Skeletal muscle cell (primary cell): Measurements from ENCODE around the gene DUSP10.

Experiments used
- DNase-seq: peaks from one replicate; pipeline ENCODE4 v3.0.0-alpha.2; 2010; ENCODE audit warnings: low read depth
- H3K4me3 ChIP-seq: 2 replicates; pipeline ENCODE4 v1.5.1; 2011; ENCODE audit warnings: low read depth, mild to moderate bottlenecking, control low read depth, low read length, moderate library complexity

The DUSP10 gene

DNA sequence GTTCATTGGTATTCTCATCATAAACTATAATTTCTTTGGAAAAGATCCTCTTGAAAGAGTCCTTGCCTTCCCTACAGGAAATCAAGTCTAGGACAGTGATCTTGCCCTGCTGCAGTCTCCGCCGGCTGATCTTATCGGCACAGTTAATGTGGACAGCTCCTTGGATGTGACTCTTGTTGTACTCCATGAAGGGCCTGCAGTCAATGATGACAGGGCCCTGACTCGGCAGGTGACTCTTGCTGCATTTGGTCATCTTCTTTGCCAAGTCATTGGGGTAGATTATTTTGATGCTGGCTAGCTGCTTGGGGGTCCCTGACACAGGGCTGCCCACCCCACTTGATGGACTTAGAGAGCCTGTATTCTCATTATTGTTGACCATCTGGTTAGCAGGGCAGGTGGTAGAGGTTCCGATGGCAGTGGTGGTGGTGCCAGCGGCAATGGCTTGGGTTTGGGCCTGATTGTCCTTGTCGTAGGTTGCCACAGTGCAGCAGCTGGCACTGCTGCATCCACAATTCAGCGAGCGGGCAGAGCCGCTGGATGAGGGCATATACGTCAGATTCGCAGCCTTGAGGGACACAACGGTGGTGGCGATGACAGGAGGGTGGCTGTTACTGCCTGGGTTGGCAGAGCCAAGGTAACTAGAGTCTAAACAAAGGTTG lies 2.7 kb downstream of the DUSP10 start:
- DNase-seq, result no peak
- H3K4me3 ChIP-seq, result peak overlapping the region; percentile 92

DNA sequence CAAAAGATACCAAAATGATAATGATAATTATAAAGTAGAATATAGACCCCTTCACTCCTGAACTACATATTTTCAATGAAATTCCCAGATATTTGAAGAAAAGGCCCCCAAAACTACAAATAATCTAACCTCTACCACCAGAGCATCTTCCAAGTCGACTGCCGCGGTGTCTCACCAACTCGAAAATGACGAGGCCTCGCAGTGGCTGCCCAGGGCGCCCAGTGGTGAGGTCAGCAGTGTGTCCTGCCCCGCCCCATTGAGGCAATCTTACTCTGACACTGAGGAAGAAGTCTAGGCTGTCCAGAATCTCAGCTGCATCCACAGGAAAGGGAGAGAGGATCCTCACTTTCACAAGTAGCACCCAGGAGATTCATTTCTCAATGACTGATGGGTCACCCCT lies 5.2 kb downstream of the DUSP10 start:
- no peak for DNase-seq
- H3K4me3 ChIP-seq, result no peak overlapping the region

DNA sequence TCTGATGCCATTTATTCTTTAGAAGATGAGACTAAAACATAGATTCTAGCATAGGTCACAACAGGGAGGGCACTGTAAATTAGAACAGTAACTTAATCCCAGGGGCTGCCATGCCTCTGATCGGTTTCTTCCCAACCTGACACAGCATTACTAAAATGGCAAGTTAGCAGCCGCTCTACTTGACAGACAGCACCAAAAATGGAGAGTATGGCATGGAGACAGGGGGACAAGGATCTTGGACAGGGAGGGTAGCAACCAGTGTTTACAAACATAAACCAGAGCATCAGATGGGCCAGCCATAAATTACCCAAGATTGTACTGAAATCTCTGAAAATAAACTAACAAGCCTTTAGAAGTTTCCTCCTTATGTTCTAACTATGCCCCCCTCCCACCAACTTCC lies 5.9 kb downstream of the DUSP10 start:
- DNase-seq, result no peak
- no peak overlapping the region for H3K4me3 ChIP-seq

DNA sequence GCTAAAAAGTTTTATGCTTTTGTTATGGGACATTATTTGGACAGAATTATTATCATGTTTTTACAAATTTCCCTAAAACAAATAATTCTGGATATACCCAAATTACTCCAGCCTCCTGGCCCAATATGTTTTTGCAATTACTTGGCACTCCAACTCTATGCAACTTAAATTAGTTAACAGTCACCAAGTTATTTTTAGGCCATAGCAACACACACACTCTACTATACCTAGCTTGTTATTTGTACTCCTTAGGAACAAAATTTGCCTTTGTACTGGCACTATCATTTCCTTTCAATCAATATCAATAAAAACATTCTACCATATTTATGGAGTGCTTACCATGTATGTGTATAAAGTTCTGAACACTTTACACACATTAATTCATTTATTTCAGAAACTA lies 7.7 kb downstream of the DUSP10 start:
- H3K4me3 ChIP-seq, result no peak overlapping the region
- no peak for DNase-seq

DNA sequence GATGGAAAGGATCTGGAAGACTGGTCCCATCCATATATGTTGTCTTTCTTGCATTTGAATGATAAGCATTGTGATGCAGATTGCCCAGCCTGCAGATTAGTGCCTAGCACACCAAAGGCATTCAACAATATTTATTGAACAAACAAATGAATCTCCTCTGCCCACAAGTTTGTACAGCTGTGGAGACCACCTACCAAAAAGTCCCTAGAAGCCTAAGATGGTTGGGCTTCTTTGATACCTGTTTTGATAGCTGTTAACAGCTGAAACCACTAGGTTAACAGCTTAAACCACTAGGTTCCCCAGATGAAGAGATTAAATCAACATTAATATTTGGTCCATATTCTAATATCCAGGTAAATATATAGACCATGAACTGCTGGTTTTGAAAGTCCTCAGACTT lies 9.8 kb downstream of the DUSP10 start:
- H3K4me3 ChIP-seq, result no peak overlapping the region
- no peak for DNase-seq

DNA sequence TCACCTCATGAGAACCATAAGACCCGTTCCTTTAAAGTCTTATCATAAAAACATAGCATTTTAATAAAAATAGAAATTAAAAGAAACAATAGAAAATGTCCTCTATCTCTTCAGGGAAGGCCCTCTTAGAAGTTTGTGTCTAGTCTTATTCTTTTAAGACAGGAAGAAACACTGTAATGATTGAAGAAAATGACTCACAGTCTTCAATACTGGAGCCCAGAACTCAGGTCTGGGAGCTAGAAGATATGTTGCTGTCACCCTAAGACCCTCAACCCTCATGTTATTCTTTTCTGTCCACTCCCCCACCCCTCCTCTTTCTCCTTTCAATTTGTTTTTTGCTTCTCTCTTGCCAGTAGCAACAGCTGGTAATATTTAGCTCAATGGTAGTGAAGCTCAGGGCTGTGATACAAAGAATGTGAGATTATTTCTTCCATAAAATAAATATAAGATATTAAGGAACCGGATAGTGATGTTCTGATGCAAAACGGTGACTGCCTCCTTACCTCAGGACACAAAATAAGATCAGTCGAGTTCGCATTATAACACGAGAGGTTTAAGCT lies 12.0 kb downstream of the DUSP10 start:
- no peak for DNase-seq
- H3K4me3 ChIP-seq, result no peak overlapping the region

DNA sequence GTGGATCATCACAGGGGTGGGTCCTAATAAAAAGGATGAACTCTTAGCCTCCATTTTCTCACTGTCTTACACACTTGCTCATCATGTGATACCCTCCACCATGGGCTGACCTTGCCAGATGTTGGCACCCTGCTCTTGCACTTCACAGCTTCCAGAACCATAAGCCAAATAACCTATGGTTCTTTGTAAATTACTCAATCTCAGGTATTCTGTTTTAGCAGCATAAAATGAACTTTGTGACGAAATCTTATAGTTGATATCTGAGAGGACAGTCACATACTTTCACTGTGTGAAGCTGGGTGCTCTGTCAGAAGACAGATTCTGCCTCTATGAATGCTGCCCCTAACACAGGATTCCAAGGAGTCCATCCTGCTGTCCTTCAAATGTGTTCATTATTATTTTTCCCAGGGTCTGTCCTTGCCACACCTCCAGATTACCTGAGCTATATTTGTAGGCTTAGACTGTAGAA lies 13.8 kb downstream of the DUSP10 start:
- DNase-seq, result no peak
- no peak overlapping the region for H3K4me3 ChIP-seq

DNA sequence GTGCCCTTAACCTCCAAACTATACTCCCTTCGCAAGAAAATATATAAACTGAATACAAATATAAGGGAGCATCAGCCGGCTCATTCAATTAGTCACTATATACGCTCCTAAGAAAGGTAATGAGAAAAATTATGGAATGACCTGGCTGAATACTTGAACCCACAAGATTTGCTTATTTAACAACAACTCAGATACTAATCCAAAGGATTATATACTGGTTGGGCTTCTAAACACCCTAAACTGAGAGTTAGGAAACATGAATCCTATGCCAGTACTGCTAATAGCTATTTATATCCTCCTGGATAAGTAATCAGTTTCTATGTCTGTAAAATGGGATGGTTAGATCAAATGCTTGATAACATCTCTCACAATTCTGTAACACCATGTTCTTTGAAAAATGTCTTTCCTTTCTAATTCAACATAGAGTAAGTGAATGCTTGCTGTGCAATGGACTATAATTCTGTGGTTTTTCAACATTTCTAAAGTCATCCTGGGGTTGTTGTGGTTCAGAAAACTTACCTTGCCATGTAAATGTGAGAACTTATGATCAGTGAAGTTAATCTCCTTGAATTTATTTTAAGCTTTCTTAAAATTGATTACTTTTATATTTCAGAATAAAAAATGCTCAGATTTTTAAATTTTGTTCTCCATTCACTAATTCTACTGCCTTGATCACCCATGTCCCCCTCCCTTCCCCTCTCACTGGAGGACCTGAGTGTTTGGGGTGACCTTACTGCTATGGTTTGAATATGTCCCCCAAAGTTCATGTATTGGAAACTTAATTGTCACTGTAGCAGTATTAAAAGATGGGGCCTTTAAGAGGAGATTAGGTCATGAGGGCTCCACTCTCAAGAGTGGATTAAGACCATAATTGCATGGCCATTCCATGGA lies 14.5 kb downstream of the DUSP10 start:
- no peak overlapping the region for H3K4me3 ChIP-seq
- DNase-seq, result no peak

DNA sequence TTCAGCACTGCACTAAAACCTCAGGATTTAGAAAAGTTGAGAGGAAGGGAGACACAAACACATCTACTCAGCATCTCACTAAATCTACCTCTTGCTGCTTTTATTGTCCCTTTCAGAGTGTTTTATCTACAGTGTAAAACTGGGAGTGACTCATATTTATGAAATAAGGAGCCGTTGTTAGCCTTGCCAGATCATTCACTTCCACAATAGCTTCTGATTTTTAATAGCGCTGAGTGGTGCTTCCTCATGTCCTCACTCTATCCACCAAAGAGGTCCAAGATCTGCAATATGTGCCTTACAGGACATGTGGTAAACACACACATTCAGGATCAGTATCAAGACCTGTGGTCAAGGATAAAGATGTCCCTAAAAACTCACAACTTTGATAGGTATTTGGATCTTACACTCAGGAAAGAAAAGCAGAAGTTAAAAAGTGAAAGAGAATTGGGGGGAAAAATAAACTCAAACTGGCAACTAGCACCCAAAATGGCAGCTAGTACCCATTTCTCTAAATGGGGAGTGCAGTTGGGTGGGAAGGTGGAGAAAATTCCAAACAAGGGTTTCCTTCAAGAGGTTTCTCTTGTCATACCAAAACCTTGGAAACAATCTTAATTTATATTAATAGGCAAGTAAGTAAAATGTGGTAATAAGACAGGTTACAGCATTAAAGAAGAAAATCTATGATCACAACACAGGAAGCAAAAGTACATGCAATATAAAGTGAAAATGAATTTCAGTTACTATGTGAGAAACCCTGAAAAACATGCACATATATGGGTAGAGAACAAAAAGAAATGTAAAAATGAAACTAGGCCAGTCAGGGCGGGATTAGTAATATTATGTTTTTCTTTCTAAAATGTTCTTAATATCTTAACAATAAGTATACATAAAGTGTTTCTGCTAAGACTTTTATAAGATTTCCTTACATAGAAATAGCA lies 15.9 kb downstream of the DUSP10 start:
- no peak overlapping the region for H3K4me3 ChIP-seq
- no peak for DNase-seq

DNA sequence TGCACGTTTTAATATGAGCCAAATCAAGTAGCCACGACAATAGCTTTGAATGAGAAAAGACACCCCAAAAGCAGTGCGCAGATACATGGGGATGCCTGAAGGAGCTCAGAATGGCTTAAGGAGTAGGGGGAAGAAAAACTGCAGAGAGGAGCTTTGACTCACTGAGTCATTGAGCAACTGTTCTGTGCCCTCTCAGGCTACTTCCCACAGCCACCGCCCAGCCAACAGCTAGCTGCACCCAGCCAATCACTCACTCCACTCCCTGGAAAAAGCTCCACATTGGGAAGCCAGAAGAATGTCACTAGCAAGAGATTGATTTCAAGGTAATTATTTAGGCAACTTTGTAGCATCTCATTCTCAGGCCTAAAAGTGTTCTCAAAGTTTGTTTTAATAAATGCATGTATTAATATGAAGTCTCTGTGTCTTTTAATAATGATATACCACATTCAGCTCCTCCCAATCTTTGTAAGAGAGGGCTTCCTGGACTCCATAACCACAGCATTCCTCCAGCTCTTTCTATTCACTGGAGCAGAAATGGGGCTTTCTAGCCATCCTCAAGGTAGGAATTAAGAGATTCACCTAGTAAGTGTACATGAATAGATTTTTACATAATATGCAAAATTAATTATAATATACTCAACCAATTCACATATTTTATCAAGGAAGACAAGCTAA lies 16.8 kb downstream of the DUSP10 start:
- H3K4me3 ChIP-seq, result no peak overlapping the region

DNA sequence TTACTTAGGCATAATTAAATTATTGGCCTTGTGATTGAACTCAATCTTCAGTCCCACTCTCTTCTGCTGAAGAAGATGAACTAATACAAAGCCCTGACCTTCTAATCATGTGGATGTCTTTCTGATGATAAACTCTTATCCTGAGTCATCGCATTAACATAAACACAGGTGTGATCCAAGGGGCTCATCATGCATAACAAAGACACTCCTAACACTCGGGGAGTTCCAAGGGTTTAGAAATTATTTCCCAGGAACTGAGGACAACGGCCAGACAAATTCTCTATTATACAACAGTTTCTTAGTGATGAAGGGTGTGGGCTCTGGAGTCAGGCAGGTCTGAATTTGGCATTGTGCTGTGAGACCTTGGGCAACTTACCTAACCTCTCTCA lies 18.0 kb downstream of the DUSP10 start:
- H3K4me3 ChIP-seq, result no peak overlapping the region
- DNase-seq, result no peak

More for the DNA sequence above, 16.8 kb downstream of the DUSP10 start:
- DNase-seq, result no peak

DNA sequence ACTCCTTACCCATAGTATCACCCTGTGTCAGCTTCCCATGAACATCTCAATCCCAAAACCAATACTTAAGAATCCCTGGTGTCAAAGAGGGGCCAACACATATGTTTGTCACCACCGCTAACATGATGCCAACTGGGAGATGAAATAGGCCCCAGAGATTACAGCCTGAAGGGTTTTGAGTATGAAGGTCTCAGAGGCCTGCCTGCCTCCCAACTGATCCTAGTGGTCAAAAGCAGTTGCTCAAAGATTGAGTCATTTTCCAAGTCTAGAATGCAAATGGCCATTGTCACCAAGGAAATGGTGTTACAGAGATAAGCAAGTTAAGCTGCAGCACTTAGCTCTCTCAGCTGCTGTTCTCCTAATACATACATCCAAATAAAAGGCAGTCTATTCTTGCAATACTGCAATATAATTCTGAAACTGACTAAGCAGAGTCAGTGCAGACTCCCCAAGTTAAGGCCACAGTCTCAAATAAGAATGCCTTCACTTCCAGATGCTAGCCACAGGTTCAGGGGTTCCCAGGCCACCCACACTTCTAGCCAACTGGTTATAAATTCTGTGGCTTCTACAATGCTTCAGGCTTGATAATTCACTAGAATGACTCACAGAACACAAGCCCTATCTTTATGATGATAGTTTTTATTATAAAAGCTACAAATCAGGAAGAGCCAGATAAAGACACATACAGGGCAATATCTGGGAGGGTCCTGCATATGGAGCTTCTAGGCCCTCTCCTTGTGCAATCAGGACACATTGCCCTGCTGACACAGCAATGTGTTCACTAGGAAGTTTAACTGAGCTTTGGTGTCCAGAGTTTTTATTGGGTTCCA lies 18.7 kb downstream of the DUSP10 start:
- no peak for DNase-seq
- no peak overlapping the region for H3K4me3 ChIP-seq

DNA sequence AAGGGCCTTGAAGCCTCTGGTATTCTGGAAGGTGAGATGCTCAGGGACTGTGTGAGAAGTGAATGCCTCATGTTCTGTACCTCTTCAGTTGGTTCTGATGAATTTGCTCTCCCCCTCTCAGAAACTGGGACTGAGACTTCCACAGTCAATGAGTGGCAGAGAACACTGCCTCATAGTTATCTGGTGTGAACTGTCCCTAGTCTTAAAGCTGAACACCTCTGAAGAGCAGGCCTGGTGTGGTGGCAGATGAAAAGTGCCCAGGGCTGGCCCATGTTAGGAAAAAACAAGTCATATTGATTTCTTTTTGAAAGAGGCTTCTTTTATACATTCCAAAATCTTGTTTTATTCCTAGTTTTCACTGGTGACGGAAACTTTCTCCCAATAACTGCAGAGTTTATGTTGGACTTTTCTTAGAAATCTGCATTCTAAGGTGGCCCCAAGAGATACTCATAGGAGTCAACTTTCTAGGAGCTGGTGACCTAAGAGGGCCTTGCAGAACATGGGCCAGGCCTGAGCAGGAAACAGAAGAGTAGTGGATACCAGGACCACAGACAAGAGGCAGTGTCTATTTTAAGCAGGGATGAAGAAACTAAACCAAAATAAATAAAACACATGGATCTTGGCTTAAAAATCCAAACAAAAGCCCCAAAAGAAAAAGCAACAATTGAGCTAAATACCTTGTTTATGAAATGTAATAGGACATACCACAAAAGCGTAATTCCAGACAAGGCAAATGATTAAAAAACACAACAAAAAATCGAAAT lies 19.5 kb downstream of the DUSP10 start:
- no peak for DNase-seq
- H3K4me3 ChIP-seq, result no peak overlapping the region

DNA sequence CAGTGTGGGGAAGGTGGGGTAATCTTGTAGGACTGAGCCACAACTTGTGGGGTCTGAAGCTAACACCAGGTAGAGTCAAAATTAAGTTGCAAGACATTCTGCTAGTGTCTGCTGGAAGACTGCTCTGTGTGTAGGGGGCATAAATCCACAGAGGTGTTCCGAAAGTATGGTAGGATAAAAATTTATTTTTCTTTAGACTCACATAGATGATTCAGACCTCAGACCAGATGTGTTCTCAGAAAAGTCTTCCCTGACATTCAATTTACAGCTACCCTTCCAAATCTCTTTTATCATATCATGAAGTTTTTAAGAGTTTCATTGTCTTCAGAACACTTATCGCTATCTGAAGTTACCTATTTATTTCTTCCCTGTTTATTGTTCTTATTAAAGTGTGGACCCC lies 21.3 kb downstream of the DUSP10 start:
- H3K4me3 ChIP-seq, result no peak overlapping the region
- DNase-seq, result no peak

DNA sequence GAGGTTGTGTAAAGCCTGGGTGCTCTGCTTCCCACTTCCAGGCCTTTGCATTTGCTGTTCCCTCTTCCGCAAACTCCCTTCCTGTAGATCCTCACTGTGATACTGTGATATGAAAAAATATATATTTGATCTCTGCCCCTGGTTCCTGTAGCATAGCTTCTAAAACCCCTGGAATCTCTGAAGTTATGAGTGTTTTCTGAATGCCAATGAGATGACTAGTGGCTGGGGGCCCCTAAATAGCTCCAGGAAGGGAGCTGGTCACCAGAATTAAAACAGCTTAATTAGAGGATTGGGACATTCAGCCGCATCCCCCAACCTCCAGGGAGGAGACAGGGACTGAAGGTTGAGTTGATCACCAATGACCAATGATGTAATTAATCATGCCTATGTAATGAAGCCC lies 21.9 kb downstream of the DUSP10 start:
- no peak overlapping the region for H3K4me3 ChIP-seq
- no peak for DNase-seq

DNA sequence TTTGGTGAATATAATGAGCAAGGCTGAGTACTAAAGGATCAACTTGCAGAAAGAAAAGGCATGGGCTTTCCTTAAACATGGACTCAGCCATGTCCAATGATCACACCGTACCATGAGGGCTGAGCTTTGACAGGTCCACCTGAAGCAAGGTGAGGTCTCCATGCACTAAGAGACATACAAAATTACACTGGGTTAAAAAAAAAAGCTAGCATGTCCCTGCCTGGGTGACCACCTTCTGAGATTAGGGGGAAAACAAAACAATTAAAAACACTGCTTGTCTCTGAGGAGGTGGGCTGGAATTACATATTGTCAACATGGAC lies 22.7 kb downstream of the DUSP10 start:
- DNase-seq, result no peak
- no peak overlapping the region for H3K4me3 ChIP-seq

DNA sequence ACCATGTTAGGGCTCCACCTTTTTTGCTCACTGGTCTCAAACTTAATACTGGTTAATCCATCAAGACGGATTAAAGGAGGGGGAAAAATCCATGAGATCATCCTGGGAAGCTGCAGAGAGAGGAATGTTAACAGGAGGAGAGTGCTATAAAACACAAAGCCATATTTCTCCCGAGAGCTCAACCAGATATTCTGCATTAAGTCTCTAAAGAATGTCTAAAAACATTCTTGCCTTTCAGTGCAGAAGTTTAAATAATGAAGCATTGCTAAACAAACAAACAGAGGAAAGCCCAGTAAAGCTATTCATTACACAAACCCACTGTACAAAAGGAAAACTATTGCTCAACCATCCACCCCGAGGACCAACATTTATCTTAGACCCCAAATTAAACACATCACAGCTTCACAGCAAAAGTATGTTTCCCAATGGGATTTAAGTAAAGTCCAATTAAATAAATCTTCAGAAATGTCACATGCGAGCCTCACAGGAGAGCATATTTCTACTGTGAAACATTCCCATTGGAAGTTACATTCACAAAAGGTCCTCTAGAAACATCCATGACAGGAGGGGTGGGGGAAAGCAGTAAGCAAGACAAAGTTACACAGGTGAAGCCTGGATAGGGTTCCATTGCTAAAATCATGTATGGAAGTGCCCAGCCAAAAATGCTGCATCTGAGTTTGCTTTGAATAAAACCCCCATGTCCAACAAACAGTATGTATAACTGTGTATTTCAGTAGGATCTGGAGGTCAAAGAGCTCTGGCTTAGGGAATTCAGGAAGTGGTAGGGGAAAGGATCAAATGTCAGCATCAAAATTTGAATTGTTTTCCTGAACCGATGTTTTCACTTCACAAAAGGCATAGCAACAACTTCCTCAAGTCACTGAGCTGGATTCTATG lies 23.3 kb downstream of the DUSP10 start:
- no peak overlapping the region for H3K4me3 ChIP-seq
- DNase-seq, result peak; percentile 95
